Stimulated activated CD4-positive, alpha-beta T cell treated with anti-CD3 and anti-CD28 coated beads, Interleukin-1b, Interleukin-23, amount 100 ng/mL, for 48 hours (primary cell): Measurements from ENCODE around the gene CEBPB.
A peak's percentile ranks its signal among the peaks of the same experiment; 100 is the strongest.
"Not testable (repeated sequence)": the region's sequence is repeated elsewhere in the genome, so short reads cannot be mapped to it uniquely, and the experiment has no call there.

ENCODE experiments used
- DNase-seq: peaks from one replicate; pipeline ENCODE4 v3.0.0-alpha.2; 2020

The CEBPB gene

GRCh38 chr20:50190251-50191064, at the start of gene CEBPB:
TSS of gene CEBPB (plus strand) at chr20:50190830. CDS start at chr20:50191034, 204 bp downstream.
- peak; percentile 83 for DNase-seq

GRCh38 chr20:50141018-50141675, 49.5 kb upstream of the CEBPB start:
- no peak for DNase-seq

GRCh38 chr20:50141811-50142561, 48.6 kb upstream of the CEBPB start:
- DNase-seq, result no peak

GRCh38 chr20:50142812-50143211, 47.8 kb upstream of the CEBPB start:
- no peak for DNase-seq

- no peak for DNase-seq
Observed at GRCh38 chr20:50144362-50144761, 46.3 kb upstream of the CEBPB start.

DNA sequence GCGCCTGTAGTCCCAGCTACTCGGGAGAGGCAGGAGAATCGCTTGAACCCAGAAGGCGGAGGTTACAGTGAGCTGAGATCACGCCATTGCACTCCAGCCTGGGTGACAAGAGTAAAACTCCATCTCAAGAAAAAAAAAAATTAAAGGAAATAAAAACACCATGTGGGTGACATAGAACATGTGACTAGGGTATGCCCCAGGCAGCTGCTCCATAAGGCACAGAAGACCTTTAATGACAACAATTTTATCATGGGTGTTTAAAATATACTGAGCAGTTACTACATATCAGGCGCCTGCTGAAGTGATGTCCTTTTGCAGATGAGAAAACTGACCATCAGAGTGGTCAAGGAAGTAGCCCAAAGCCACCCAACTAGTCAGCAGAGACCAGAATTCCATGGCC, 45.1 kb upstream of the CEBPB start:
- DNase-seq, result no peak

- DNase-seq, result no peak
Observed at GRCh38 chr20:50146214-50146613, 44.4 kb upstream of the CEBPB start.

DNA sequence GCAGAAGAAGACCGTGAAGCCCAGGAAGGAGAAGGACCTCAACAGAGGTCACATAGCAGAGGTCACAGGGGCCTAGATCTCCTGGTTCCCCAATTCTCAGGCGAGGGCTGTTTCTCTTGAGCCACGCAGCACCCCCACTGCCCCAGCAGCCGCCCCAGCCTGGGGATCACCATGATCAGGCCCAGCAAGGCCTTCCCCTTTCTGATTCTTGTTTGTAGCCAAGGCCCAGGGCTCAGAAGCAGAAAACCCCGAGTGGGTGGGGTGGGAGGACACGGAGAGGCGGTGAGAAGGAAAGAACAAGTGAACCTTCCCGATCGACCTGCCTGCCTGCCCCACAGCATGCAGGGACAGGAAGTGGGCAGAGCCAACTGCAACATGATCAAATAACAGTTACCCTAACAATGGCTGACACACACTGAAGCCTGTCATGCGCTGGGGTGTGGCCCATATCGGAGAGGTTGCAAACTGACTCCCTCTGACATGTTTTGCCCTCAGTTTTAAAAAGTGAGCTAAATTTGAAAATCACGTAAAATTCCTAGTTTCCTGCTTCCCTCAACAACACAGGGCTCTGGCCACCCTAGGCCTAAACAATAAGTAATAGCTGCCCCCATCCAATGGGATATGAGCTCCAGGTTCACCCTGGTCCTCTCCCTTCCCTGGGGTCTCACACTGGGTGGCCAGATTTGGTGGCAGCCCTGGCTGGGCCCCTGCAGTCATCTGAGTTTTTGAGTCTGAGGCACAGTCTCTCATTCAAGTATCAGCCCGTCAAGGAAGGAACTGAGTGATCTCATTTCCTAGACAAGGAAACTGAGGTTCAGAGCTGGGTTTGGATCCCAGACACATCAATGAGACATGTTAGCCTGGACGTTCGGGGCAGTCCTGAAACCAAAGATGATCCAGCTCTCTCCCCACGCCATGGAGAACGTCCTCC, 43.6 kb upstream of the CEBPB start:
- peak; percentile 77 for DNase-seq

- no peak for DNase-seq
Observed at GRCh38 chr20:50149481-50150254, 41.0 kb upstream of the CEBPB start.

GRCh38 chr20:50151034-50151743, 39.4 kb upstream of the CEBPB start:
- DNase-seq, result no peak

DNA sequence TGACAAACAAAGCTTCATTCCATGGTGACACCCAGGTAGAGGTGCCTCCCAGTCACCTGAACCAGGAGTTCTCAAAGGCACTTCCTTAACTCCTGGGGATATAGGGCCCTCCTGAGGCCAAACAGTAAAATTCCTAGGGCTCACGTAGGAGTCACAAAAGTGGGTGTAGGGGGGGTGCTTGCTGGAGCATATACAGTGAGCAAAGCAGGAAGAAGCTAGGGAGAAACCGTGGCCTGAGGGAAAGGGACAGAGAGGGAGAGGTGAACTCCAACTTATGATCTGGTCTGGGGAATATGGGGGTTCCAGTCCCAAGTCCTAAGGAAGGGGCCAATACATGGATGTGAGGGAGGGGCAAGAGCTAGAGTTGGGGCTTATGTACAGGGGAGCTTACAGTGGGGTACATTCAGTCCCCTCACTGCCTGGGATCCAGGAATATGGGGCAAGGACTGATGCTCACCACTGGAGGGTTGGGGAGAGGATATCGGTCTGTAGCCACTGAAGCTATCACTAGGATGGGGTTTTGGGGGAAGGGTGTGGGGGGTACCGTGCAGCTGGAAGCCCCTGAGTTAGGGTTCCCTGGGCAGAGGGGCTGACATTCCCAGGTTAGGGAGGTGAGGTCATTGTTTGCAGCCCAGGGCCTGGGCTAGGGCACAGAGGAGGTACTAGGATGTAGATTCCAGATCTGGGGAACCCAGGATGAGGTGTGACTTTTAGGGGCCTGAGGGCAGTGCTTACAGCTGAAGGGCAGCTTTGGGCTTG, 38.1 kb upstream of the CEBPB start:
- no peak for DNase-seq

GRCh38 chr20:50153153-50153499, 37.5 kb upstream of the CEBPB start:
- no peak for DNase-seq

- DNase-seq, result peak; percentile 83
Observed at GRCh38 chr20:50153500-50154377, 36.9 kb upstream of the CEBPB start, which contains the start of gene PEDS1. TSS of gene PEDS1 (minus strand) at chr20:50153723. CDS start at chr20:50153637, 86 bp downstream.

DNA sequence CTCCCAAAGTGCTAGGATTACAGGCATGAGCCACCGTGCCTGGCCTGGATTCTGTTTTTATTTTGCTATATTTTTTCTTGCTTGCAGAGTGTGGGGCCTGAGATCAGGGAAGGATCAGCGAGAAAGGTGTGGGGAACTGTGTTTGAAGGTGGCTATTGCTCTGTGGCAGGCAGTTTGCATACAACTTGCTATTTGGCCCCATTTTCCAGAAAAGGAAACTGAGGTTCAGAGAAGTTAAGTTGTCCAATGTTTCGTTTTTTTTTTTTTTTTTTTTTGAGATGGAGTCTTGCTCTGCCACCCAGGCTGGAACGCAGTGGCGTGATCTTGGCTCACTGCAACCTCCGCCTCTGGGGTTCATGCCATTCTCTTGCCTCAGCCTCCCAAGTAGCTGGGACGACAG, 29.1 kb upstream of the CEBPB start:
- DNase-seq, result not testable (repeated sequence)

DNA sequence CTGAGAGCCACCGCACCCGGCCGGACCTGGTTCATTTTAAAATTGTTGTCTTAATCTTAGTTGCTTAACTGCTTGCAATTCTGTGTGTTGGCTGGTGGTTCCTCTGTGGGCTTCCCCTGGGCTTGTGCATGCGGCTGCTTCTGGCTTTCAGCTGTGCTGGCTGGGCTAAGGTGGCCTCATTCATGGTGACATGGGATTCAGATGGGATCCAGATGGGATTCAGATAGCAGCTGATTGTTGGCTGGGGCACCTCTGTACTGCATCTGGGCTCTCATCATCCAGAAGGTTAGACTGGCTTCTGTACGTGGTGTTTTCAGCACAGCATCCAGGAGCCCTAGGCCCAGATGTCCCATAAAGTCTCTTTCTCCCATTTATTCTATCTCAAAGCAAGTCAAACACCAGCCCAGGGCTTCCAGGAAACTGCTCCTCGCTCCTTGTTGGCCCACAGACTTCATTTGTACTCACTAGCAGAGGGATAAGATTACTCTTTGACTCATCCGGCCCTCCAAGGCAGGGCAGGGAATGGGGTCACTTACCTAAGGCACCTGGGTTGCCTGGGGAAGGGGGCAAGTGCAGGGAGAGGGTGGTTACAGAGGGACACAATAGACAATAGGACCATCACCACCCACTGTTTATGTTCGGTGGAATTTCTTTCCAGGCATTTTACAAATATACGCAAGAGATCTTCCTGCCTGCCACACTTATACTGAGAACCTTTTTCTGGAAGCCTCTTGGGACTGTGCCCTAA, 26.9 kb upstream of the CEBPB start:
- no peak for DNase-seq

DNA sequence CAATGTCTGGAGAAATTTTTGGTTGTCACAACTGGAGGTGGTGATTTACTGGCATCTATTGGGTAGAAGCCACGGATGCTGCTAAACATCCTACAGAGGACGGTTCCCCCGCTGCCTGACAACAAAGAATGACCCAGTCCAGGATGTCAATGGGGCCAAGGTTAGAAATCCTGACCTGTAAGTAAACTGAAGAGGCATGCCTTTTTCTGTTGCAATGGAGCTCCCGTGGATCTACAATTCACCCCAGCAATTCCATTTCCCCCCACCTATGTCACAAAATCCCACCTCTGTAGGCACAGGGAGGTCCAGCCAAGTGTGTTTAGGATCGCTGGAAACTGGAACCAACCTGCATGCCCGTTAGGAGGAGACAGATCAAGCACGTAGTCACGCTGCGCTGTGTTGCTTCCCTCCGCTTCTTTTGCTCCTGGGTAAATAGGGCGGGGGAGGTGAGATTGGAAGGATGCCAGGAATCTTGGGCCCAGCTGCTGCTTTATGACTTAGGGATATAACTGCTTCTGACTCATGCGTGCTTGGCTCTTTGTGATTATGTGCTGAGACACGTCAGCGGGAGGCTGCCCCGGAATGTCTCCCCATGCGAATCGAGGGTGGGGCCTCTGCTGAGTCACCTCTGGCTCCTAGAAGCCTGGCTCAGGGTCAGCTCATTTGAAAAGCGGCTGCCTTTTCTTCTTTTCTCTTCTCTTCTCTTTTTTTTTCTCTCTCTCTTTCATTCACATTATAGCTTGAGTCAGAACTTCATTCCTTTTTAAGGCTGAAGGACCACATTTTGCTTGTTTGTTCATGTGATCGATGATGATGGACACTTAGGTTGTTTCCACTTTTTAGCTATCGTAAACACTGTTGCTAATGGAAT, 24.7 kb upstream of the CEBPB start:
- peak; percentile 92 for DNase-seq

DNA sequence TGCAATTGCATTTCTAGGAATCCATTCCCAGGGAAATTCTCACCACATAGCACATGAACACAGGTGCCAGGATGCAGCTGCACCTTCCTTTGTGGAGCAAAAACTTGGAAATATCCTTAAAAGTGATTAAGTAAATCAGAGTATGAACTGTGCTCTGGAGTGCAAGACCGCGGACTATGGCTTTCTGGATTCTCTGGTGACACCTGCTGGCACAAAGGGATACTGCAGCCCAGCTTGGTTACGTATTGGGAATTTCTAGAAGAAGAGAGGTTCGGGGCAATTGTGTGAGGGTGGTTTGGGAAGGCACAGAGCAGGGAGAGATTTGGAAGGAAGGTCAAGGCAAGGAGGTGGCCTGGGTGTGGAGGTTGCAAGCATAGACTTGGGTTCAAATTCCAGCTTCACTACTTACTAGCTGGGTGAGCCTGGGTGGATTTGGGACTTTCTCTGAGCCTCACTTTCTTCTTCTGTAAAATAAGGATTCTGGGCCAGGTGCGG, 21.3 kb upstream of the CEBPB start:
- DNase-seq, result peak; percentile 77
